ENCODE data around the gene ASPHD2. TPM values are rescaled to one million over a fixed set of nuclear protein-coding genes. Genes with fewer than 3 reads are reported as not detected.

Gene ASPHD2
- total RNA-seq, 1 donor from 2014 or later = 4.2 TPM

DNA sequence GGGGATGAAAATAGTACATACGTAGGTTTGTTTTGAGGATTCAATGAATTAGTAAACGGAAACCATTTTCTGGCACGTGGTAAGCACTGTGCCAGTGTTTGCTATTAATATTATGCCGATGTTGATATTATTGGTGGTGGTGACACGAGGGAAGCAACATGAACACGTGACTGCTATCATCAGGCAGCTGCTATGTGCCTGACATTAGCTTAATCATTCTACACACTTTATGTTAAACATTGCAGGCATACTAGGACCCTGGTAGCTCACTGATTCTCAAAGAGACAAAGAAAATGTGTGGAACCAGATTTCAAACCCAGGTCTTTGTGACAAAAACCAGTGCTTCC lies 55.3 kb downstream of the ASPHD2 start:
- Mint-ChIP-seq H3K4me3 (ENCODE audit: low read depth) (peak overlapping the region; percentile 94), H3K27ac (peak overlapping the region; percentile 97), H3K4me1 (ENCODE audit: low read depth) (peaks cover 31% of the 10 kb centered on the region), H3K9me3 (ENCODE audit: low read depth) (no peaks in the 10 kb centered on the region), H3K36me3 (ENCODE audit: insufficient read depth) (peaks cover 9% of the 10 kb centered on the region), H3K27me3 (no peaks in the 10 kb centered on the region)
- DNase-seq (ENCODE audit: low spot score, unreplicated experiment) = no peak
- TF ChIP-seq, protein P1, sequence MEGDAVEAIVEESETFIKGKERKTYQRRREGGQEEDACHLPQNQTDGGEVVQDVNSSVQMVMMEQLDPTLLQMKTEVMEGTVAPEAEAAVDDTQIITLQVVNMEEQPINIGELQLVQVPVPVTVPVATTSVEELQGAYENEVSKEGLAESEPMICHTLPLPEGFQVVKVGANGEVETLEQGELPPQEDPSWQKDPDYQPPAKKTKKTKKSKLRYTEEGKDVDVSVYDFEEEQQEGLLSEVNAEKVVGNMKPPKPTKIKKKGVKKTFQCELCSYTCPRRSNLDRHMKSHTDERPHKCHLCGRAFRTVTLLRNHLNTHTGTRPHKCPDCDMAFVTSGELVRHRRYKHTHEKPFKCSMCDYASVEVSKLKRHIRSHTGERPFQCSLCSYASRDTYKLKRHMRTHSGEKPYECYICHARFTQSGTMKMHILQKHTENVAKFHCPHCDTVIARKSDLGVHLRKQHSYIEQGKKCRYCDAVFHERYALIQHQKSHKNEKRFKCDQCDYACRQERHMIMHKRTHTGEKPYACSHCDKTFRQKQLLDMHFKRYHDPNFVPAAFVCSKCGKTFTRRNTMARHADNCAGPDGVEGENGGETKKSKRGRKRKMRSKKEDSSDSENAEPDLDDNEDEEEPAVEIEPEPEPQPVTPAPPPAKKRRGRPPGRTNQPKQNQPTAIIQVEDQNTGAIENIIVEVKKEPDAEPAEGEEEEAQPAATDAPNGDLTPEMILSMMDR (IDR thresholded peaks at IDR 0.05; ENCODE audit: unreplicated experiment) = no peak

DNA sequence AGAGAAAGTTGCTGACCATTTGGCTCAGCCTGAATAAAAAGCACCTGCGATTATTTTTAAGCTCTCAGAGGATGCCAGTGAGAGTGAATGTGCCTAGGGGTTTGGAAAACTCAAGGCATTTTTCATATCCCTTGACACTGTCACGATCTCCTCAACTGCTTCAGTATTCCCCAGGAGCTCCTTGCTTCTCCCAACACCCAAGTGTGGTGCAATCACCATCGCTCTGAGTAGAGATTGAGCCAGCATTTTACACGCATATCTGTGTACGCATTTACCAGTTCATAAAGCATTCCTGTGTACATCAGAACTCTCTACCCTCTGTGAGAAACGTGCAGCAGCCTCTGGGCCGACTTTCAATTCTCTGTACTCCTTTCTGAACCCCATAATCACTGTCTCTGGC lies 56.0 kb downstream of the ASPHD2 start:
- no peaks in the 10 kb centered on the region for H3K27me3 Mint-ChIP-seq
- TF ChIP-seq, protein P1 (IDR thresholded peaks at IDR 0.05; ENCODE audit: unreplicated experiment) = no peak
- peaks cover 25% of the 10 kb centered on the region for H3K4me1 Mint-ChIP-seq (ENCODE audit: low read depth)
- H3K36me3 Mint-ChIP-seq (ENCODE audit: insufficient read depth) = peaks cover 9% of the 10 kb centered on the region
- H3K9me3 Mint-ChIP-seq (ENCODE audit: low read depth) = no peaks in the 10 kb centered on the region
- H3K27ac Mint-ChIP-seq = peak overlapping the region; percentile 92
- no peak for DNase-seq (ENCODE audit: low spot score, unreplicated experiment)
- peak overlapping the region; percentile 39 for H3K4me3 Mint-ChIP-seq (ENCODE audit: low read depth)

DNA sequence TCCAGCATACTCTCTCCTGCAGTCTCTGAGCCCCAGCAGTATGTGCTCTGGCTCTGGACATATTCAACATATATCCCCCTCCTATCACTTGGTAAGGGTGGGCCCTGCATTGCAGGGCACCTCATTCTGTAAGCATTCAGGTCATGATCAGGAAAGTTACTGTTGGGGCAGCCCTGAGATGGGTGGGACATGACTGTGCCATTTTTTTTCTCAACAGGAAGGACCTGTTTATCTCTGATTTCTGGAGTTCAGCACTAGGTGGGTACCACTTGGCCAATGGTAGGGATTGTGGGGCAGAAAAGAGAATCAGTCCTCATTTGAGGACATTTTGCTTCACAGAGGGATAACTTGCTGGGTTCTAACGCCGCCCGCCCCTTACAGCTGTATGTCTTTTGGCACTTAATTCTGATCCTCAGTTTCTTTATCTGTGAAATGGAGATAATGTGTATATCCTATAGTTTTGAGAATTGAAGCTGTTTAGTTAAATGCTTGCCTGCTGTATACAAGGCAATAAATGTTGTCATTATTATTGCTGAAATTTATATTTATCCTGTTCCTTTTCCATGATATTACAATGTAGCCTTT lies 56.8 kb downstream of the ASPHD2 start:
- H3K27me3 Mint-ChIP-seq = no peaks in the 10 kb centered on the region
- no peak for DNase-seq (ENCODE audit: low spot score, unreplicated experiment)
- H3K4me3 Mint-ChIP-seq (ENCODE audit: low read depth) = no peak overlapping the region
- H3K4me1 Mint-ChIP-seq (ENCODE audit: low read depth) = peaks cover 25% of the 10 kb centered on the region
- peaks cover 11% of the 10 kb centered on the region for H3K36me3 Mint-ChIP-seq (ENCODE audit: insufficient read depth)
- TF ChIP-seq, protein P1 (IDR thresholded peaks at IDR 0.05; ENCODE audit: unreplicated experiment) = no peak
- no peaks in the 10 kb centered on the region for H3K9me3 Mint-ChIP-seq (ENCODE audit: low read depth)
- peak overlapping the region; percentile 92 for H3K27ac Mint-ChIP-seq

DNA sequence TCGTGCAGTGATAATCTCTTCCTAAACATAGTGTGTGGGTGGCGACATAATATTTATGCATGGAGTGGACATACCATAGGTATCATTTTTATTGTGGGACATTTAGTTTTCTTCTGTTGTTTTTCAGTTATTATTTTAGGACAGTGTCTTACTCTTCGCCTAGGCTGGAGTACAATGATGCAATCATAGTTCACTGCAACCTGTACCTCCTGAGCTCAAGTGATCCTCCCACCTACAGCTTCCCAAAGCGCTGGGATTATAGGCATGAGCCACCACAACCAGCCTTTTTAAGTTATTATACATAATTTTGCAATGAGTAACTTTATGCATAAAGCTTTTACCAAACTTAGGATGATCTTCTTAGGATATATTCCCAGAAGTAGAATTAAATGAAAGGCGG lies 57.3 kb downstream of the ASPHD2 start:
- Mint-ChIP-seq H3K4me1 (ENCODE audit: low read depth) (peaks cover 22% of the 10 kb centered on the region), H3K4me3 (ENCODE audit: low read depth) (peak overlapping the region; percentile 52), H3K27ac (peak overlapping the region; percentile 68), H3K9me3 (ENCODE audit: low read depth) (no peaks in the 10 kb centered on the region), H3K27me3 (no peaks in the 10 kb centered on the region), H3K36me3 (ENCODE audit: insufficient read depth) (peaks cover 10% of the 10 kb centered on the region)
- no peak for DNase-seq (ENCODE audit: low spot score, unreplicated experiment)
- TF ChIP-seq, protein P1 (IDR thresholded peaks at IDR 0.05; ENCODE audit: unreplicated experiment) = no peak

DNA sequence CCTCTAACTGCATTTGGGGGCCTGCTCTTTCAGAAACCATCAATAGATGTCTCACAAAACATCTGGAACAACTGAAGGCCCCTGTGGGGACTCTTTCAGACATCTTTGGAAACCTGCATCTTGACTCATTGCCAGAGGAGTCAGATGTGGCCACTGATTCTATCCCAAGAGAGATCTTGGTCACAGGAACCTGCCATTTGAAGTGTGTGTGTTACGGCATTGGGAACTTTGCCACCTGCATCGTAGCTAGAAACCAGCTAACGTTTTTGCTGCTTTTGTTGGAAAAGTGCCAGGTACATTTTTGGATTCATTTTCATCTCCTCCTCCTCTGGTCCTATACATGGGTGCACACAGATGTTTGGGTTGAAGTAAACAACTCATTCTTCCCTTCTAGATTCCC lies 58.9 kb downstream of the ASPHD2 start:
- no peak overlapping the region for H3K27ac Mint-ChIP-seq
- H3K9me3 Mint-ChIP-seq (ENCODE audit: low read depth) = no peaks in the 10 kb centered on the region
- DNase-seq (ENCODE audit: low spot score, unreplicated experiment) = no peak
- peaks cover 11% of the 10 kb centered on the region for H3K4me1 Mint-ChIP-seq (ENCODE audit: low read depth)
- H3K27me3 Mint-ChIP-seq = no peaks in the 10 kb centered on the region
- peaks cover 8% of the 10 kb centered on the region for H3K36me3 Mint-ChIP-seq (ENCODE audit: insufficient read depth)
- TF ChIP-seq, protein P1 (IDR thresholded peaks at IDR 0.05; ENCODE audit: unreplicated experiment) = no peak
- H3K4me3 Mint-ChIP-seq (ENCODE audit: low read depth) = no peak overlapping the region
